ENCODE results near the gene GCSAM. TPM values are rescaled to one million over a fixed set of nuclear protein-coding genes. Genes with fewer than 3 reads are reported as not detected.

GCSAM gene
- total RNA-seq, 1 experiment from 2014 or later: not detected

GRCh38 chr3:112121577-112122547 lies 11.2 kb downstream of the GCSAM start:
- Histone ChIP-seq H3K27me3 (ENCODE audit: control insufficient read depth, insufficient read depth, low read length) (no peaks in the 10 kb centered on the region), H3K4me3 (ENCODE audit: insufficient read depth, low read depth, low read length) (no peak overlapping the region), H3K36me3 (replicated peaks; ENCODE audit: control insufficient read depth, insufficient read depth, low read length) (no peaks in the 10 kb centered on the region; the same call in none of the 2 replicates)
- no peak for DNase-seq

GRCh38 chr3:112119962-112120836 lies 12.8 kb downstream of the GCSAM start:
- Histone ChIP-seq H3K4me3 (ENCODE audit: insufficient read depth, low read depth, low read length) (no peak overlapping the region), H3K27me3 (ENCODE audit: control insufficient read depth, insufficient read depth, low read length) (no peaks in the 10 kb centered on the region)
- DNase-seq: no peak

DNA sequence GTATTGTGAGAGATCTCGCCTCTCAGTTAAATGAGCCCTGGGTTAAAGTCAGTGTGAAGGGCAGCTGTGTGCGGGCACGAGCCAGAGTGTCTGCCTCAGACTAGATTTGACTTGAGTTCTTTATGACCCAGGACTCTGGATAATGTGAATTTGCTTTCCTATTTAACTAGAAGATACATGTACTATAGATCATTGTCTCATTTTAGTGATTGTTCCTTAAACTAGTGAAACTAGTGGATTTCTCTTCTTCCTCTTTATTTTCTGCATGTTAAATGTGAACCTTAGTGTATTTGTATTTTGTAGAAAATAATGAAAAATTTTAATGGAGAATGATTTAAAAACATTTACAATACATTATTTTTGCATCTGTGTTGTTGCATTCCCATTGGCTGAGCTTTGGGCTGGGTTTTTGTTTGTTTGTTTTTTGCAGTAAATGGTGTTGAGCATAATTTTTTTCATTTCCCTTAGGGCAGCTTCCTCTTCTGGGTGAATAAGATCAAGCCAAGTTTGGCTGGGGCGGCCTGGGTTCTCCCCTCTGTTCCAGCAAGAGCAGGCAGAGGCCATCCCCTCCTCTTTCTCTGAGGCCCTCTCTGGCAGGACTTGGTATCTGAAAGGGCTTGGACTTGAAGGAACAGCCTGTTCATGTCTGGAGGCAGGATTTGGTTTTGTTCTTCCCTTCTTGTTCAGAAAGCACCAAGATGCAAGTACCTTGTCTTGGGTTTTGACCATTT lies 15.0 kb downstream of the GCSAM start:
- H3K4me3 ChIP-seq (ENCODE audit: insufficient read depth, low read depth, low read length): no peak overlapping the region
- peaks cover 1% of the 10 kb centered on the region for H3K36me3 ChIP-seq (replicated peaks; ENCODE audit: control insufficient read depth, insufficient read depth, low read length)
- no peak for DNase-seq
- no peaks in the 10 kb centered on the region for H3K27me3 ChIP-seq (ENCODE audit: control insufficient read depth, insufficient read depth, low read length)

More at GRCh38 chr3:112119962-112120836, 12.8 kb downstream of the GCSAM start:
- no peaks in the 10 kb centered on the region; the same call in none of the 2 replicates for H3K36me3 ChIP-seq (replicated peaks; ENCODE audit: control insufficient read depth, insufficient read depth, low read length)

- no peak overlapping the region for H3K4me3 ChIP-seq (ENCODE audit: insufficient read depth, low read depth, low read length)
- no peaks in the 10 kb centered on the region for H3K27me3 ChIP-seq (ENCODE audit: control insufficient read depth, insufficient read depth, low read length)
- no peak for DNase-seq
- H3K36me3 ChIP-seq (replicated peaks; ENCODE audit: control insufficient read depth, insufficient read depth, low read length): peaks cover 1% of the 10 kb centered on the region
Measured at GRCh38 chr3:112117415-112117814, 15.6 kb downstream of the GCSAM start.

- Histone ChIP-seq H3K36me3 (replicated peaks; ENCODE audit: control insufficient read depth, insufficient read depth, low read length) (peaks cover 1% of the 10 kb centered on the region), H3K27me3 (ENCODE audit: control insufficient read depth, insufficient read depth, low read length) (no peaks in the 10 kb centered on the region), H3K4me3 (ENCODE audit: insufficient read depth, low read depth, low read length) (no peak overlapping the region)
- no peak for DNase-seq
Measured at GRCh38 chr3:112116748-112117186, 16.3 kb downstream of the GCSAM start.

DNA sequence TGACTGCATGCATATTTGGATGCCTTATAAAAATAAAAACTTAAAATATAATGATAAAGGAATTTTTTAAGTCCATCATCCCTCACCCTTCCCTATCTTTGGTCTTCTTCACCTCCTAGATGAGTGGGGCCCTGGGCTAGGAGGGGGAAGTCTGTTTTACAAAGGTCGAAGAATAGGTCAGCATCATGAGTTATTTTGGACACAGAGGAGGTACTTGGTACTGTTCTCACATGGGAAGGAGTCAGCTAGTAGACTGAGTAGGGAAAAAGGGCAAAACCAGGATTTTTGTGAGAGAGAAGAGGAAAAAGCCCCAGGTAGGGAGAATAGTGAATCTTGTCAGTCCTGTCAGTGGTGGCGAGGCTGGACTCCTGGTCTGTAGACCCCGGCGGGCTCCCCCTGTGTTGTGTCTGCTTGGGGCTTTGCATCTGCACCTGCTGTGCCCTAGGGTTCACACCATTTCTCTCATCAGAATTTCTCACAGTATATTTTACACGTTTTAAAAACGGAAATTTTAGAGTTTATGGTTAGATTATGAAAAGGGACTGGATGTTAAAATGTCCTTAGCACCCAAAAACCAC lies 17.2 kb downstream of the GCSAM start:
- no peak for DNase-seq
- H3K27me3 ChIP-seq (ENCODE audit: control insufficient read depth, insufficient read depth, low read length): no peaks in the 10 kb centered on the region
- no peak overlapping the region for H3K4me3 ChIP-seq (ENCODE audit: insufficient read depth, low read depth, low read length)
- peaks cover 1% of the 10 kb centered on the region for H3K36me3 ChIP-seq (replicated peaks; ENCODE audit: control insufficient read depth, insufficient read depth, low read length)

DNA sequence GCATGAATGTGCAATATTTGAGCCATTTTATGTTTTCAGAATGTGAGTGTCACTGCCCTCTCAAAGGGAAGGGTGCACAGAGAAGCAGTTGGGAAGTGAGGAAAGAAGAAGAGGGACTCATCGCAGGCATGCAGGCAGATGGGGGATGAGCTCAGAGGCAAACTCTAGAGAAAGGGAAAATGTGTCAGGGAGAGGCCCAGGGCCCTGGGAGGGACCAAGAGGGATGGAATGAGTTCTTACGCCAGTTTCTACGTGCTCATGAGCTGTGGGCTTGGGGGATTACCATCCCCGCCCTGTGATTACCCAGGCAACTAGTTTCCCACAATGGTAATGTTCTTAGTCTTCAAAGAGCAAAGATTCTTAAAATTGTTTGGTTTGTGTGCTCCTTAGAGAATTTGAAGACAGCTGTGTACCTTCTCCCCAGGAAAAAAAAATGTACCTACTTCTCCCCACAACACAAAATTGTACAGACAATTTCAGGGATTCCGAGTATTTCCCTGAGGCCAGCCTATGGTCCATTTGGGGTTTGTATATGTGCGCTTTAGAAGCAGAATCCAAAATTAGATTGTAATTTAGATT lies 17.8 kb downstream of the GCSAM start:
- Histone ChIP-seq H3K36me3 (replicated peaks; ENCODE audit: control insufficient read depth, insufficient read depth, low read length) (peaks cover 1% of the 10 kb centered on the region), H3K27me3 (ENCODE audit: control insufficient read depth, insufficient read depth, low read length) (no peaks in the 10 kb centered on the region), H3K4me3 (ENCODE audit: insufficient read depth, low read depth, low read length) (no peak overlapping the region)
- DNase-seq: no peak

DNA sequence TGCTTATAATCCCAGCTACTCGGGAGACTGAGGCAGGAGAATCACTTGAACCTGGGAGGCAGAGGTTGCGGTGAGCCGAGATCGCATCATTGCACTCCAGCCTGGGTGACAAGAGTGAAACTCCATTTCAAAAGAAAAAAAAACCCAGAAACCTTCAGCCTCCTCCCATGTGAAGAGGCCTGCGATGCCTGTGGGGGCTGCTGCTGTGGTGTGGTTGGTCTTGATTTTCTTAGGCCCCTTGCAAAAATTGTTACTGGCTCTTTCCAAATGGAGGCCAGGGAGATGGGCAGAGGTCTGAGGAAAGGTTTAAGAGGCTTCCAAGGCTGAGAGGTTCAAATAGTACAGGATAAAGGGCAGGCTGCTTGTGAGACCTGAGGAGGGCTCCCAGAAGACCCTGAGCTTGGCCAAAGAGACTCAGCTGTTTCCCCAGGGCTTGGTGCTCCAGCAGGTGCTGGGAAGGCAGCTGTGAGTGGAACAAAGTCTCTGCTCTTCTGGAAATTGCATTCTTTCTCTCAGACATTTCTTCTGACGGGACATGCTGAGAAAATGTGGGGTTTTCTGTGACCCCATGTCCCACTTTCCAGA lies 18.4 kb downstream of the GCSAM start:
- DNase-seq: no peak
- no peaks in the 10 kb centered on the region for H3K27me3 ChIP-seq (ENCODE audit: control insufficient read depth, insufficient read depth, low read length)
- peaks cover 1% of the 10 kb centered on the region for H3K36me3 ChIP-seq (replicated peaks; ENCODE audit: control insufficient read depth, insufficient read depth, low read length)
- no peak overlapping the region for H3K4me3 ChIP-seq (ENCODE audit: insufficient read depth, low read depth, low read length)

GRCh38 chr3:112111785-112112402 lies 21.2 kb downstream of the GCSAM start:
- H3K4me3 ChIP-seq (ENCODE audit: insufficient read depth, low read depth, low read length): no peak overlapping the region
- H3K27me3 ChIP-seq (ENCODE audit: control insufficient read depth, insufficient read depth, low read length): no peaks in the 10 kb centered on the region
- H3K36me3 ChIP-seq (replicated peaks; ENCODE audit: control insufficient read depth, insufficient read depth, low read length): peaks cover 3% of the 10 kb centered on the region
- DNase-seq: peak; percentile 65

GRCh38 chr3:112109322-112109721 lies 23.7 kb downstream of the GCSAM start:
- no peaks in the 10 kb centered on the region for H3K27me3 ChIP-seq (ENCODE audit: control insufficient read depth, insufficient read depth, low read length)
- no peak for DNase-seq
- H3K36me3 ChIP-seq (replicated peaks; ENCODE audit: control insufficient read depth, insufficient read depth, low read length): peaks cover 4% of the 10 kb centered on the region
- no peak overlapping the region for H3K4me3 ChIP-seq (ENCODE audit: insufficient read depth, low read depth, low read length)

- H3K36me3 ChIP-seq (replicated peaks; ENCODE audit: control insufficient read depth, insufficient read depth, low read length): peaks cover 4% of the 10 kb centered on the region
- DNase-seq: no peak
- no peaks in the 10 kb centered on the region for H3K27me3 ChIP-seq (ENCODE audit: control insufficient read depth, insufficient read depth, low read length)
- H3K4me3 ChIP-seq (ENCODE audit: insufficient read depth, low read depth, low read length): no peak overlapping the region
Measured at GRCh38 chr3:112104774-112105173, 28.3 kb downstream of the GCSAM start.

GRCh38 chr3:112101916-112102315 lies 31.1 kb downstream of the GCSAM start:
- Histone ChIP-seq H3K27me3 (ENCODE audit: control insufficient read depth, insufficient read depth, low read length) (no peaks in the 10 kb centered on the region), H3K4me3 (ENCODE audit: insufficient read depth, low read depth, low read length) (no peak overlapping the region), H3K36me3 (replicated peaks; ENCODE audit: control insufficient read depth, insufficient read depth, low read length) (peaks cover 3% of the 10 kb centered on the region)
- no peak for DNase-seq

- H3K4me3 ChIP-seq (ENCODE audit: insufficient read depth, low read depth, low read length): no peak overlapping the region
- no peak for DNase-seq
- H3K27me3 ChIP-seq (ENCODE audit: control insufficient read depth, insufficient read depth, low read length): no peaks in the 10 kb centered on the region
- no peaks in the 10 kb centered on the region for H3K36me3 ChIP-seq (replicated peaks; ENCODE audit: control insufficient read depth, insufficient read depth, low read length)
Measured at GRCh38 chr3:112097378-112097777, 35.7 kb downstream of the GCSAM start.

Measured in H7 (cell line).